GM15510 (cell line): ENCODE data around the gene TSR3.
A peak's percentile ranks its signal among the peaks of the same experiment; 100 is the strongest.

Experiments used
- POLR2A ChIP-seq: IDR thresholded peaks from 3 replicates; pipeline ENCODE4 v1.6.1; 2011; ENCODE audit warnings: borderline replicate concordance; ENCODE audit not compliant: insufficient read length; ENCODE audit errors: extremely low read depth

The TSR3 gene

GRCh38 chr16:1351582-1352362, at the start of gene TSR3, which contains the start of gene GNPTG:
TSS of gene TSR3 (minus strand) at chr16:1351878. CDS start at chr16:1351804, 74 bp downstream.
TSS of gene GNPTG (plus strand) at chr16:1351931. CDS start at chr16:1351966, 35 bp downstream.
- TF ChIP-seq POLR2A, result peak; percentile 86

GRCh38 chr16:1401061-1401757, 49.5 kb upstream of the TSR3 start:
- no peak for TF ChIP-seq POLR2A

GRCh38 chr16:1398826-1399581, 47.3 kb upstream of the TSR3 start:
- TF ChIP-seq POLR2A, result no peak

GRCh38 chr16:1398351-1398750, 46.7 kb upstream of the TSR3 start:
- no peak for TF ChIP-seq POLR2A

- no peak for TF ChIP-seq POLR2A
These were observed 46.1 kb upstream of the TSR3 start for GRCh38 chr16:1397779-1398178.

GRCh38 chr16:1395444-1396031, 43.9 kb upstream of the TSR3 start:
- no peak for TF ChIP-seq POLR2A

GRCh38 chr16:1394367-1394951, 42.8 kb upstream of the TSR3 start:
- no peak for TF ChIP-seq POLR2A

- TF ChIP-seq POLR2A, result no peak
These were observed 42.0 kb upstream of the TSR3 start for GRCh38 chr16:1393613-1394176.

GRCh38 chr16:1392826-1393225, 41.1 kb upstream of the TSR3 start:
- TF ChIP-seq POLR2A, result no peak

GRCh38 chr16:1390239-1390779, 38.6 kb upstream of the TSR3 start:
- TF ChIP-seq POLR2A, result no peak

- no peak for TF ChIP-seq POLR2A
These were observed 38.1 kb upstream of the TSR3 start for GRCh38 chr16:1389762-1390161.

- TF ChIP-seq POLR2A, result no peak
These were observed 35.7 kb upstream of the TSR3 start for GRCh38 chr16:1387331-1387730.

- TF ChIP-seq POLR2A, result no peak
These were observed 33.6 kb upstream of the TSR3 start for GRCh38 chr16:1385232-1385631.

- TF ChIP-seq POLR2A, result no peak
These were observed 31.9 kb upstream of the TSR3 start for GRCh38 chr16:1383556-1383955.
